Inferior parietal cortex (tissue), 1 donor: ENCODE data around the gene PRM1.
"Not testable (repeated sequence)": the region's sequence is repeated elsewhere in the genome, so short reads cannot be mapped to it uniquely, and the experiment has no call there.

Experiments used
- DNase-seq: peaks from one replicate; pipeline ENCODE4 v3.0.0-alpha.2; 2016; ENCODE audit errors: extremely low spot score

Gene PRM1

GRCh38 chr16:11298143-11298900 is 17.2 kb upstream of the PRM1 start:
- DNase-seq = no peak

- DNase-seq = peak; percentile 42
Observed at GRCh38 chr16:11297492-11298142, 16.5 kb upstream of the PRM1 start.

- no peak for DNase-seq
Observed at GRCh38 chr16:11296706-11297491, 15.8 kb upstream of the PRM1 start.

DNA sequence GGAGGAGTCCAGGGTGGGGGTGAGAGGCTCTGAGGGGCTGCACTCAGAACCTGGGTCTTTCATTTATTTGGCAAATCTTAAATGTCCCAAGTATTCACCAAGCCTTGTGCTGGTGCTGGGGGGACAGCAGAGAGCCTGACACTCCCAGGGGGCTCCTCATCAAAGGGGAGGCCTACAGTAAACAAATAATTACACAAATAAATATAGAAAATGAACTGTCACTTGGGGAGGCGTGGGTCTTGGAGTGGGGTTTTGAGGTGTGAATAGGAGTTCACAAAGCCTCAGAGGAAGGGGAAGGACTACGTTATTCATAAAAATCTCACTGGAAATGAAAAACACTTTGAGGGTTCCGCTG is 15.2 kb upstream of the PRM1 start:
- no peak for DNase-seq

DNA sequence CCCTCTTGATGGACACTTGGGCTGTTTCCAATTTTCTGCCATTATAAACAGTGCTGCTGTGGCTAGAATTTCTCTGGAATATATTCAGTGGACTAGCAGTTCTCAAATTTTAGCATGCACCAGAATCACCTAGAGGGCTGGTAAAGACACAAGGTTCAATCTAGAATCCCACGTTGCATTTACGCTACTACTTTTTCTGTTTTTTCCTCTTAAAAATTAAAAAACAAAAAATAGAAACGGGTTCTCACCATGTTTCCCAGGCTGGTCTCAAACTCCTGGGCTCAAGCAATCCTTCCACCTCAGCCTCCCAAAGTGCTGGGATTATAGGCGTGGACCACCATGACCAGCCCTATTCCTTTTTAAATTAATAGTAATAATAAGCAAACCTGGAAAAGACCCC is 14.5 kb upstream of the PRM1 start:
- no peak for DNase-seq

- no peak for DNase-seq
Observed at GRCh38 chr16:11292076-11292748, 11.1 kb upstream of the PRM1 start.

GRCh38 chr16:11291091-11291703 is 10.1 kb upstream of the PRM1 start:
- DNase-seq = no peak

GRCh38 chr16:11290102-11290893 is 9.2 kb upstream of the PRM1 start:
- DNase-seq = no peak

GRCh38 chr16:11289696-11290095 is 8.6 kb upstream of the PRM1 start:
- not testable (repeated sequence) for DNase-seq

DNA sequence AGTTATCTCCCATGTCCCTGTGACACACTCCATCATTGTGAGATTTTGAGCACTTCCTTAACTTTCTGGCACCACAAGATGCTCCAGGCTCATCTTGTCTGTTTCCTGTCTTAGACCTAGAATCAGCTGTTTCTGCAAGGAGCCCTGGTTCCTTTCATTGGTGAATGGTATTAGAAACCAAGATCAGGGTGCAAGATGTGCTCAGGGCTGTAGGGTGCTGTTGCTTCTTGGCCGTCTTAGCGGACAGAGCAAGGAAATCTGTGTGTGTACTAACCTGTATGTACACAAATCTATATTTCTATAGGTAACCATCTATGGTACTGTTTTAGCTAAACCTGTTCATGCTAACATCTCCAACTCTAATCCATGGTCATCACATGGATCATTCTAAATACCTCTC is 8.1 kb upstream of the PRM1 start:
- DNase-seq = no peak

GRCh38 chr16:11285842-11286241 is 4.7 kb upstream of the PRM1 start:
- DNase-seq = no peak

DNA sequence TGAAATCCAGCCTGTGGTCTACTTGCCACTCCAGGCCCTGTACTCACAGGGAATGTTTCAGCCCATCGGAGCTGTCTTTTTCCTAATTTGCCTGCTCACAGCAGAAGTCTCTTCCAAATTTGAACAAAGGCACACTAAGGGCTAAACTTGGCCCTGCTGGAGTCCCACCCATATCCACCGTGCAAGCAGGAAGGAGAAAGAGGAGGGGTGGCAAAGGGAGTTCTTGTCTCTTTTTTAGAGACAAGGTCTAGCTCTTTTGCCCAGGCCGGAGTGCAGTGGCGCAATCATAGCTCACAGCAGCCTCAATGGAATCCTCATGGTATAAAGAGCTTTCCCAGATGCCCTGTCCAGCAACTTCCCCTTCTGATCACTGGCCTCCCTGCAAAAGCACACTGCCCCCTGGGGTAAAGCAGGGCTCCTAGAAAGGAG is 2.7 kb upstream of the PRM1 start:
- no peak for DNase-seq

- no peak for DNase-seq
Observed at GRCh38 chr16:11278681-11279628, 2.2 kb downstream of the PRM1 start.

- no peak for DNase-seq
Observed at GRCh38 chr16:11277607-11278337, 3.4 kb downstream of the PRM1 start.

DNA sequence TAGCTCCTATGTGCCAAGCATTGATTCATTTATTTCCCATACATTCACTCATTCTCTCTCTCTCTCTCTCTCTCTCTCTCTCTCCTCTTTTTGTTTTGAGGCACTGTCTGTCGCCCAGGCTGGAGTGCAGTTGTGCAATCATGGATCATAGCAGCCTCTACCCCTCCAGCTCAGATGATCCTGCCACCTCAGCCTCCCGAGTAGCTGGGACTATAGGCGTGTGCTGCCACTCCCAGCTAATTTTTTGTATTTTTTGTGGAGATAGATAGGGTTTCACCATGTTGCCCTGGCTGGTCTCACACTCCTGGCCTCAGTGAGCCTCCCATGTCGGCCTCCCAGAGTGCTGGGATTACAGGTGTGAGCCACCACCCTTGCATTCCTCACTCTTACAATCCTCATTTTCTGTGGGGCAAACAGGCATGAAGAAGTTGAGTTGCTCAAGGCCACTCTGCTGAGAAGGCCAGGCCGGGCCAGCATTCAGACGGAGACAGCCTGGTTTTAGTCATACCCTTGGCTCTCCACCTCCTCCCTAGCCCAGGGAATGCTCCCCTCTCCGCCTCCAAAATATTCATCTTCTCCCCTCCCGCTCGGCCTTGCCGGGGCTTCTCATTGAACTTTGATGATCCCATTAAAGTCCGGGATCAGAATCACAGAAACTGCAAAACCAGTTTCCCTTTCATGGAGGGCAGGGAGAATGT is 4.1 kb downstream of the PRM1 start:
- no peak for DNase-seq

- no peak for DNase-seq
Observed at GRCh38 chr16:11276143-11276895, 4.8 kb downstream of the PRM1 start, which contains the start of gene PRM2. Gene PRM2 (minus strand): TSS chr16:11276480. CDS start chr16:11276370, 110 bp downstream.

GRCh38 chr16:11274964-11275363 is 6.2 kb downstream of the PRM1 start:
- DNase-seq = no peak
